ENCODE data around the gene LTBR.

LTBR gene

GRCh38 chr12:6407236-6407954, 23.4 kb downstream of the LTBR start:
- DNase-seq = no peak
- in situ Hi-C loops (cut with HindIII; ENCODE audit: low pct_ligation_motif_present, low sequenced_read_pairs) = no loop called here
- no peak for TF ChIP-seq CTCF (IDR thresholded peaks at IDR 0.05; ENCODE audit: low read depth, low read length, missing control alignments)
- Histone ChIP-seq H3K27me3 (replicated peaks) (no peaks in the 10 kb centered on the region), H3K4me3 (ENCODE audit: low read depth, low read length) (no peak overlapping the region), H3K36me3 (replicated peaks) (no peaks in the 10 kb centered on the region), H3K27ac (no peak overlapping the region)

- no peaks in the 10 kb centered on the region for H3K27me3 ChIP-seq (replicated peaks)
- H3K4me3 ChIP-seq (ENCODE audit: low read depth, low read length) = no peak overlapping the region
- no peak for DNase-seq
- in situ Hi-C loops (cut with HindIII; ENCODE audit: low pct_ligation_motif_present, low sequenced_read_pairs) = no loop called here
- H3K27ac ChIP-seq = no peak overlapping the region
- no peak for TF ChIP-seq CTCF (IDR thresholded peaks at IDR 0.05; ENCODE audit: low read depth, low read length, missing control alignments)
- H3K36me3 ChIP-seq (replicated peaks) = no peaks in the 10 kb centered on the region
Observed at GRCh38 chr12:6416596-6416995, 32.6 kb downstream of the LTBR start.

- Histone ChIP-seq H3K4me3 (ENCODE audit: low read depth, low read length) (no peak overlapping the region), H3K27ac (no peak overlapping the region), H3K36me3 (replicated peaks) (no peaks in the 10 kb centered on the region), H3K27me3 (replicated peaks) (no peaks in the 10 kb centered on the region)
- in situ Hi-C loops (cut with HindIII; ENCODE audit: low pct_ligation_motif_present, low sequenced_read_pairs) = no loop called here
- no peak for TF ChIP-seq CTCF (IDR thresholded peaks at IDR 0.05; ENCODE audit: low read depth, low read length, missing control alignments)
- DNase-seq = no peak
Observed at GRCh38 chr12:6418796-6419195, 34.8 kb downstream of the LTBR start.

GRCh38 chr12:6420364-6420763, 36.4 kb downstream of the LTBR start:
- DNase-seq = no peak
- Histone ChIP-seq H3K27ac (no peak overlapping the region), H3K4me3 (ENCODE audit: low read depth, low read length) (no peak overlapping the region), H3K27me3 (replicated peaks) (no peaks in the 10 kb centered on the region), H3K36me3 (replicated peaks) (no peaks in the 10 kb centered on the region)
- in situ Hi-C loops (cut with HindIII; ENCODE audit: low pct_ligation_motif_present, low sequenced_read_pairs) = no loop called here
- TF ChIP-seq CTCF (IDR thresholded peaks at IDR 0.05; ENCODE audit: low read depth, low read length, missing control alignments) = no peak

GRCh38 chr12:6423267-6424007, 39.5 kb downstream of the LTBR start:
- no peak overlapping the region for H3K27ac ChIP-seq
- TF ChIP-seq CTCF (IDR thresholded peaks at IDR 0.05; ENCODE audit: low read depth, low read length, missing control alignments) = peak; percentile 89
- in situ Hi-C loops (cut with HindIII; ENCODE audit: low pct_ligation_motif_present, low sequenced_read_pairs) = no loop called here

More at GRCh38 chr12:6423267-6424007, 39.5 kb downstream of the LTBR start:
- no peaks in the 10 kb centered on the region for H3K27me3 ChIP-seq (replicated peaks)
- no peak overlapping the region for H3K4me3 ChIP-seq (ENCODE audit: low read depth, low read length)
- peak; percentile 79 for DNase-seq
- H3K36me3 ChIP-seq (replicated peaks) = no peaks in the 10 kb centered on the region
